Glutamatergic neuron (in vitro differentiated cells): ENCODE results near the gene FBXL12. TPM values are rescaled to one million over a fixed set of nuclear protein-coding genes. Genes with fewer than 3 reads are reported as not detected.
"Not testable (repeated sequence)": the region's sequence is repeated elsewhere in the genome, so short reads cannot be mapped to it uniquely, and the experiment has no call there.

ENCODE experiments used
- DNase-seq: peaks from one replicate; pipeline ENCODE4 v3.0.0; 2022
- H3K27ac Mint-ChIP-seq: one replicate; pipeline ENCODE4 v1.8.0; 2020; ENCODE audit warnings: mild to moderate bottlenecking, mixed read lengths, inconsistent platforms; ENCODE audit not compliant: unreplicated experiment
- H3K27me3 Mint-ChIP-seq: one replicate; pipeline ENCODE4 v1.8.0; 2020; ENCODE audit warnings: mild to moderate bottlenecking, moderate library complexity, mixed read lengths, inconsistent platforms; ENCODE audit not compliant: unreplicated experiment
- H3K36me3 Mint-ChIP-seq: one replicate; pipeline ENCODE4 v1.8.0; 2020; ENCODE audit warnings: mild to moderate bottlenecking, mixed read lengths, inconsistent platforms; ENCODE audit not compliant: unreplicated experiment
- H3K4me1 Mint-ChIP-seq: one replicate; pipeline ENCODE4 v1.8.0; 2020; ENCODE audit warnings: mild to moderate bottlenecking, low read depth, mixed read lengths, inconsistent platforms; ENCODE audit not compliant: unreplicated experiment
- H3K4me3 Mint-ChIP-seq: one replicate; pipeline ENCODE4 v1.8.0; 2020; ENCODE audit warnings: mild to moderate bottlenecking, mixed read lengths, inconsistent platforms; ENCODE audit not compliant: unreplicated experiment
- H3K9me3 Mint-ChIP-seq: one replicate; pipeline ENCODE4 v1.8.0; 2020; ENCODE audit warnings: mild to moderate bottlenecking, moderate library complexity, mixed read lengths, inconsistent platforms; ENCODE audit not compliant: unreplicated experiment
- total RNA-seq: library from RNA; stranded (reverse); fragmentation: NEBNext Ultra II Directional; extraction: Animal tissue kit (Norgen Biotek cat#: 25700); gene quantifications from one replicate; pipeline ENCODE4 v1.2.1, GENCODE V29; 2021; ENCODE audit not compliant: unreplicated experiment
- TF ChIP-seq, protein P1 (sequence below): fragments of 200-600 bp; sonication (generic); IDR thresholded peaks from one replicate; pipeline ENCODE4 v1.5.0; 2021; ENCODE audit not compliant: partially characterized antibody, unreplicated experiment

FBXL12 gene
- total RNA-seq, 1 donor from 2014 or later: 43.0 TPM

GRCh38 chr19:9828551-9829063 lies 9.7 kb upstream of the FBXL12 start:
- Mint-ChIP-seq H3K36me3 (no peaks in the 10 kb centered on the region), H3K27me3 (peaks cover 9% of the 10 kb centered on the region), H3K4me3 (peak overlapping the region; percentile 100), H3K4me1 (peaks cover 11% of the 10 kb centered on the region), H3K27ac (peak overlapping the region; percentile 100), H3K9me3 (peaks cover 17% of the 10 kb centered on the region)
- TF ChIP-seq, protein P1, sequence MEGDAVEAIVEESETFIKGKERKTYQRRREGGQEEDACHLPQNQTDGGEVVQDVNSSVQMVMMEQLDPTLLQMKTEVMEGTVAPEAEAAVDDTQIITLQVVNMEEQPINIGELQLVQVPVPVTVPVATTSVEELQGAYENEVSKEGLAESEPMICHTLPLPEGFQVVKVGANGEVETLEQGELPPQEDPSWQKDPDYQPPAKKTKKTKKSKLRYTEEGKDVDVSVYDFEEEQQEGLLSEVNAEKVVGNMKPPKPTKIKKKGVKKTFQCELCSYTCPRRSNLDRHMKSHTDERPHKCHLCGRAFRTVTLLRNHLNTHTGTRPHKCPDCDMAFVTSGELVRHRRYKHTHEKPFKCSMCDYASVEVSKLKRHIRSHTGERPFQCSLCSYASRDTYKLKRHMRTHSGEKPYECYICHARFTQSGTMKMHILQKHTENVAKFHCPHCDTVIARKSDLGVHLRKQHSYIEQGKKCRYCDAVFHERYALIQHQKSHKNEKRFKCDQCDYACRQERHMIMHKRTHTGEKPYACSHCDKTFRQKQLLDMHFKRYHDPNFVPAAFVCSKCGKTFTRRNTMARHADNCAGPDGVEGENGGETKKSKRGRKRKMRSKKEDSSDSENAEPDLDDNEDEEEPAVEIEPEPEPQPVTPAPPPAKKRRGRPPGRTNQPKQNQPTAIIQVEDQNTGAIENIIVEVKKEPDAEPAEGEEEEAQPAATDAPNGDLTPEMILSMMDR: no peak
- no peak for DNase-seq

DNA sequence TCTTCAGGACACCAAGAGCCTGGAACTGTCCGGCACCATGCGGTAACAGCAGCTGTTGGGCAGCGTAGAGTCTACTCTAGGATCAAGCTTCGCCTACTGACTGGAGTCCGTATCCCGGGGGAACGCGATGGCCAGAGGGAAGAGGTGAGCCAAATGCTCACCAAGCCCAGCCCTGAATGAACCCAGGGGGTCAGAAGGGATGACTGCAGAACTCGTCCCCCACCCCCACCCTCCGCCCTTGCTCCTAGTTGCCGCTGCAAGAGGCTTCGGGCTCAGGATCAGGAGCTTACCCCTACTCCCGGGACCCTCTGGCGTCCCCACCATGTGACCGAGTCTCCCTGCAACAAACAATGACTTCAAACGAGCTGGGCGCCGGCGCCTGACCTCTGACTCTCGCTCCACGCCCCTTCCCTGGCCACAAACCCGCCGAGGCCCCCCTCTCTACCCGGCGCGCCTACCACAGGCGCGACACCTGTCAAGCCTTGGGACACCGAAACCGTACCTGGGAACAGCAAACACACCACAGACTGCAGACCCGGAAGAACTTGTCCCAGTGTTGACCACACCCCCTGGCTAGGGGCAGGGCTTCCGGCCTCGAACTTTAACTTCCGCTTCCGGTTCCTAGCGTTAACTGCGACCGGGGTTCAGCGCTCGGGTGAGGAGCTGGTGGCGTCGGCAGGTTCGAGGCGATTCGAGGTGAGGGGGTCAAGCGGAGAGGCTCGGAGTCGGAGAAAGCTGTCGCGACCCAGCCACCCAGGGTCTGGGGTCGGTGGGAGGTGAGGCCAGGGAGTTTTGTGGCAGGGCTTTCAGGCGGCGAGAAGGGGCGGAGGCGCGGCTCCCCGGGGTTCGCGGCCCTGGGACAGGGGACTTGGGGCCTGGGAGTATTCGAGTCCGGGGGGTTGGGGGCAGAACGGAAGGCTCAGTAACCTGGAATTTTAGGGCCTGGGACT lies 8.7 kb upstream of the FBXL12 start, which contains the start of gene UBL5:
UBL5 (plus strand) TSS at position 630 of the 950 bp plus-strand sequence. CDS start 420 bp downstream, outside the sequence.
- H3K4me3 Mint-ChIP-seq: peak within 1 kb of the TSS; percentile 100
- H3K36me3 Mint-ChIP-seq: no peaks in the 10 kb centered on the region
- H3K27ac Mint-ChIP-seq: peak within 1 kb of the TSS; percentile 100
- peak; percentile 90 for DNase-seq
- peaks cover 17% of the 10 kb centered on the region for H3K9me3 Mint-ChIP-seq
- TF ChIP-seq, protein P1: no peak
- H3K27me3 Mint-ChIP-seq: peaks cover 9% of the 10 kb centered on the region
- peaks cover 11% of the 10 kb centered on the region for H3K4me1 Mint-ChIP-seq

- Mint-ChIP-seq H3K9me3 (peaks cover 20% of the 10 kb centered on the region), H3K4me1 (peaks cover 12% of the 10 kb centered on the region), H3K27ac (no peak overlapping the region), H3K36me3 (no peaks in the 10 kb centered on the region), H3K27me3 (peaks cover 15% of the 10 kb centered on the region), H3K4me3 (peak overlapping the region; percentile 18)
- no peak for DNase-seq
- TF ChIP-seq, protein P1: no peak
These were observed 4.9 kb upstream of the FBXL12 start for GRCh38 chr19:9823816-9824215.

GRCh38 chr19:9820034-9820433 lies 1.2 kb upstream of the FBXL12 start:
- not testable (repeated sequence) for H3K27me3 Mint-ChIP-seq, DNase-seq, H3K36me3 Mint-ChIP-seq, H3K4me1 Mint-ChIP-seq
- H3K4me3 Mint-ChIP-seq: peak overlapping the region; percentile 91
- peak overlapping the region; percentile 76 for H3K27ac Mint-ChIP-seq
- peaks cover 13% of the 10 kb centered on the region for H3K9me3 Mint-ChIP-seq

DNA sequence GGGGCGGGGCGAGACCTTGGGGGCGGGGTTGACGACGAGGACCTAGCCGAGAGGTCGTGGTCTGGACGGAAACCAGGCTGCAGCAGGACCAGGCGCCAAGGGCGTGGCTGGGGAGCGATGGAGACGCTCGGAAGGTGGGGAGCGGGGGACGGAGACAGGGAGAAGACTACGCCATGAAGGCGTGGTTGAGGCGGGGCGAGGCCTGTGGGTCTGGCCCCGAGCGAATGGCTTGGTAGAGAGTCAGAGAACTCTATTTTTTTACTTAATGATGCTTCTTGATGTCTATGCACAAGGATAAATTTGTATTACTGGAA lies 674 bp upstream of the FBXL12 start:
- Mint-ChIP-seq H3K36me3 (peaks cover 6% of the 10 kb centered on the region), H3K27me3 (peaks cover 8% of the 10 kb centered on the region), H3K4me1 (peaks cover 3% of the 10 kb centered on the region), H3K4me3 (peak overlapping the region; percentile 91), H3K9me3 (peaks cover 13% of the 10 kb centered on the region), H3K27ac (peak overlapping the region; percentile 76)
- TF ChIP-seq, protein P1: no peak
- DNase-seq: no peak
